ENCODE measurements around the gene PPP2R2B.

The PPP2R2B gene

DNA sequence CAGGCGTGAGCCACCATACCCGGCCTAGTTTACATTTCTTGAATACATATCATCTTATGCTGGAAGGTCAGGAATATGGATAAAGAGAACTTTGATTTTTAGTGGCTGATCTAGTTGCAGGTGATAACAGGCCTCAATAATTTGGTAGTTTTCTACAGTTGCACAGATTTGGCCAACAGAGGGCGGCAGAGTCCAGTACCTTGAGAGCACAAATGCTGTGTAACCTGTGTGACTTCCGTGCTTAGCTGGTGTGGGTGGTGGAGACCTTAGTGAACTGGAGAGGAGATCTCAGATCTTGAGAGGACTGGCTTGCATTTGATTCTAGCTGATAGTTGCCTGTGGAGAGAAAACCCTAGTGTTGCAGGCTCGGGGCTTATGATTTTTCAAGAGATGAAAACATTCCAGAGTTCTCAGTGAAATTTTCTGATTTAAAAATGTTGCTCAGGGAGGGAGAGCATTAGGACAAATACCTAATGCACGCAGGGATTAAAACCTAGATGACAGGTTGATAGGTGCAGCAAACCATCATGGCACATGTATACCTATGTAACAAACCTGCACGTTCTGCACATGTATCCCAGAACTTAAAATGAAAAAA is 345.2 kb downstream of the PPP2R2B start:
- TF ChIP-seq, protein P1, sequence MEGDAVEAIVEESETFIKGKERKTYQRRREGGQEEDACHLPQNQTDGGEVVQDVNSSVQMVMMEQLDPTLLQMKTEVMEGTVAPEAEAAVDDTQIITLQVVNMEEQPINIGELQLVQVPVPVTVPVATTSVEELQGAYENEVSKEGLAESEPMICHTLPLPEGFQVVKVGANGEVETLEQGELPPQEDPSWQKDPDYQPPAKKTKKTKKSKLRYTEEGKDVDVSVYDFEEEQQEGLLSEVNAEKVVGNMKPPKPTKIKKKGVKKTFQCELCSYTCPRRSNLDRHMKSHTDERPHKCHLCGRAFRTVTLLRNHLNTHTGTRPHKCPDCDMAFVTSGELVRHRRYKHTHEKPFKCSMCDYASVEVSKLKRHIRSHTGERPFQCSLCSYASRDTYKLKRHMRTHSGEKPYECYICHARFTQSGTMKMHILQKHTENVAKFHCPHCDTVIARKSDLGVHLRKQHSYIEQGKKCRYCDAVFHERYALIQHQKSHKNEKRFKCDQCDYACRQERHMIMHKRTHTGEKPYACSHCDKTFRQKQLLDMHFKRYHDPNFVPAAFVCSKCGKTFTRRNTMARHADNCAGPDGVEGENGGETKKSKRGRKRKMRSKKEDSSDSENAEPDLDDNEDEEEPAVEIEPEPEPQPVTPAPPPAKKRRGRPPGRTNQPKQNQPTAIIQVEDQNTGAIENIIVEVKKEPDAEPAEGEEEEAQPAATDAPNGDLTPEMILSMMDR (IDR thresholded peaks at IDR 0.05): peak; percentile 61
- DNase-seq (ENCODE audit: low spot score): no peak
- Histone ChIP-seq H3K27ac (no peak overlapping the region), H3K4me3 (no peak overlapping the region)
